OCI-M1 (cell line): ENCODE results near the gene YIPF2.

Experiments
- DNase-seq: peaks from one replicate; lab custom pipeline; 2025; lab: John Stamatoyannopoulos, UW

Gene YIPF2

DNA sequence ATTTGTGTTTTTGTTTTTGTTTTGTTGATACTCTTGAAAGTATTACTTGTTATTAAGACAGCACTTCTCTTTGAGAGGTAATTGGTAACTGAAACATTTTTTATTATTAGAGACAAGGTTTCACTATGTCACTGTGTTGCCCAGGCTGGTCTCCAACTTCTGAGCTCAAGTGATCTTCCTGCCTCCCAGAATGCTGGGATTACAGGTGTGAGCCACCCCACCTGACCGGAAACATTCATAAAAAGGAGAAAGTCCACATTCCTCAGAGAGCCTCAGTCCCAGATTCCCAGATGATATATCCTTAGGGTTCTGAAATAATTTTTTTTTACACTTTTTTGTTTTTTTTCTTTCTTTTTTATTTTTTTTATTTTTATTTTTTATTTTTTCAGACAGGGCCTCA lies 54.4 kb downstream of the YIPF2 start:
- no peak for DNase-seq

DNA sequence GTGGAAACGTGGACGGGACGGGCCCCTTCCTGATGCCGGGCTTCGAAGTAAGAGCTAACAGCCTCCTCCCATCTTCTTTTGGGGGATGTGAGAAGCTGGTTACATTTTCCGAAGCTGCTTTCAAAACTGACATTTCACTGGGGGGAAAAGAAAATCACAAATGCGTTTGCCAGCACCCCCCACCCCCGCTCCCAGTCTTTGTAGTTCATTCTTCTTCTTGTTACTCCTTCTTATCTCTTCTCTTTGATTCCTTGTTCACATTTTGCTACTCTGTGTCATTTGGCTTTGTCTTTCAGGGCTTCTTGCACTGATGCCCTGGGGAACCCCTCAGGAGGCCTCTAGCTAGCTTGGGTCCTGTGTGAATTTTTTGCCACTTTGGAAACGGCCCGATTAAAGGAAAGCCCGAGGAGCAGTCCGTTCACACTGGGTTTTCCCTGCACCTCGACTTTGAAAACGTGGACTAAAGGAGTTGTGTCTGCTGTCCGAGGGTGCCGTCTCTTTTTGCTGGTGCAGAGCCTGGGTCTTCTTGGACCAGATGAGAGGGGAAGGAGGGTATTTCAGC lies 55.8 kb downstream of the YIPF2 start:
- peak; percentile 66 for DNase-seq
